IMR-90 (cell line): Measurements from ENCODE around the gene SASH3.

Experiments used
- BHLHE40 ChIP-seq: fragments of 150-350 bp; IDR thresholded peaks from 2 replicates; pipeline ENCODE4 v1.6.1; 2016; ENCODE audit warnings: mild to moderate bottlenecking, low read depth, low read length
- CEBPB ChIP-seq: IDR thresholded peaks from 2 replicates; pipeline ENCODE4 v1.6.1; 2012; ENCODE audit warnings: low read depth, low read length, improper control_type of control experiment
- CTCF ChIP-seq: conservative IDR thresholded peaks from 2 replicates; pipeline ENCODE4 v1.5.1; 2012; ENCODE audit warnings: mild to moderate bottlenecking, low read depth, low read length, improper control_type of control experiment
- FOS ChIP-seq: fragments of 150-350 bp; IDR thresholded peaks from 2 replicates; pipeline ENCODE4 v1.6.1; 2016; ENCODE audit warnings: low read depth, low read length
- MAFK ChIP-seq: IDR thresholded peaks from 2 replicates; pipeline ENCODE4 v1.6.1; 2012; ENCODE audit warnings: low read depth, low read length, improper control_type of control experiment
- MAZ ChIP-seq: IDR thresholded peaks from 2 replicates; pipeline ENCODE4 v1.6.1; 2012; ENCODE audit warnings: low read depth, mild to moderate bottlenecking, low read length, improper control_type of control experiment, moderate library complexity, borderline replicate concordance
- MXI1 ChIP-seq: IDR thresholded peaks from 2 replicates; pipeline ENCODE4 v1.6.1; 2012; ENCODE audit warnings: low read depth, mild to moderate bottlenecking, low read length, moderate library complexity, borderline replicate concordance
- NFE2L2 ChIP-seq: fragments of 150-350 bp; IDR thresholded peaks from 2 replicates; pipeline ENCODE4 v1.6.1; 2016; ENCODE audit warnings: low read depth, mild to moderate bottlenecking, low read length
- POLR2A ChIP-seq: IDR thresholded peaks from 2 replicates; pipeline ENCODE4 v1.6.1; 2012; ENCODE audit warnings: mild to moderate bottlenecking, low read depth, low read length
- RAD21 ChIP-seq: IDR thresholded peaks from 2 replicates; pipeline ENCODE4 v1.6.1; 2012; ENCODE audit warnings: low read length, improper control_type of control experiment
- RCOR1 ChIP-seq: IDR thresholded peaks from 2 replicates; pipeline ENCODE4 v1.6.1; 2012; ENCODE audit warnings: mild to moderate bottlenecking, low read length, improper control_type of control experiment; ENCODE audit not compliant: insufficient replicate concordance
- SMC3 ChIP-seq: fragments of 150-350 bp; IDR thresholded peaks from 2 replicates; pipeline ENCODE4 v1.6.1; 2016; ENCODE audit warnings: low read depth, mild to moderate bottlenecking, antibody characterized with exemption, low read length, moderate library complexity
- USF2 ChIP-seq: fragments of 150-350 bp; IDR thresholded peaks from 2 replicates; pipeline ENCODE4 v1.6.1; 2017; ENCODE audit warnings: mild to moderate bottlenecking, antibody characterized with exemption, low read length, low read depth

- TF ChIP-seq USF2 (no peak), POLR2A (no peak), MXI1 (no peak), SMC3 (no peak), CEBPB (no peak), CTCF (no peak), BHLHE40 (no peak), MAZ (no peak), RCOR1 (no peak), RAD21 (no peak), NFE2L2 (no peak), FOS (no peak), MAFK (no peak)
Measured at GRCh38 chrX:129825746-129826505, 46.2 kb downstream of the SASH3 start.
